RPMI8226 (cell line): ENCODE results near the gene TMEM141.
"Not testable (repeated sequence)": the region's sequence is repeated elsewhere in the genome, so short reads cannot be mapped to it uniquely, and the experiment has no call there.

Source experiments
- DNase-seq: peaks from one replicate; pipeline ENCODE4 v3.0.0-alpha.2; 2015

Gene TMEM141

DNA sequence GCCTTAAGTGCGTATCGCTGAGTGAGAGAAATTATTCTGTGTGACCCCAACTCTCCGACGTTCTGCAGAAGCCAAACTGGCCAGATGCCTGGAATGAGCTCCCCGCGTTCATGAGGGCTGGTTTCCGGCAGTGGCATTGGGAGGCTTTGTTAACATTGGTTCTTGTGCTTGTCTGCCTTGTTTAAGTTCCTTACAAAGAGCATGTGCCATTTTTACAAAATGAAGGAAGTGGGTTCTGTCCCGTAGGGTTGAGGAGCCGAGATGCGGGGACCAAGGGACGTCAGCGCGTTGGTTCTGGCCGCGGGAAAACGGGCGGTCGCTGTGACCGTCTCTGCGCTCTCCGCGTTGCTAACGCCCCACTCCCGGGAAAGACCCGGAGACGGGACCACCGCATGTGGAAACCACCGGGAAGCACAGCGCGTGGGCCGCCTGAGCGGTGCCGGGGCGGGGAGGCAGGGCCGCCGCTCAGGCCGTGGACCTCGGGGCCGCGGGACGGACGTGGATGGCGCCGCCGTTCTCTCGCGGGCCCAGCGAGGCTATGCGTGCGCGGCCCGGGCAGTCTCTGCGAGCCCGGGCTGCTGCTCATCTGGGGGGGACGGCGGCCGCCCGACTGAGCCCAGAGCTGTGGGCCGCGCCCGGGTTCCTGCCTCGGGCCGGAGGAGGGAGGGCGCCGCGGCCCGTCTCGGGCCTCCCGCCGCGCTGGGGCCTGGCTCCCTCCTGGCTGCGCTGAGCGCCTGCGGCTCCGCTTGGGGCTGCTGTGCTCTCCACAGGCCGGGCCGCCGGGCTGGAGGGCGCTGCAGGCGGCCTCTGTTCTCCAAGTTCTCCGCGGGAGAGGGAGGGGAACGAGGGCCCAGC is 30.1 kb downstream of the TMEM141 start:
- no peak for DNase-seq

DNA sequence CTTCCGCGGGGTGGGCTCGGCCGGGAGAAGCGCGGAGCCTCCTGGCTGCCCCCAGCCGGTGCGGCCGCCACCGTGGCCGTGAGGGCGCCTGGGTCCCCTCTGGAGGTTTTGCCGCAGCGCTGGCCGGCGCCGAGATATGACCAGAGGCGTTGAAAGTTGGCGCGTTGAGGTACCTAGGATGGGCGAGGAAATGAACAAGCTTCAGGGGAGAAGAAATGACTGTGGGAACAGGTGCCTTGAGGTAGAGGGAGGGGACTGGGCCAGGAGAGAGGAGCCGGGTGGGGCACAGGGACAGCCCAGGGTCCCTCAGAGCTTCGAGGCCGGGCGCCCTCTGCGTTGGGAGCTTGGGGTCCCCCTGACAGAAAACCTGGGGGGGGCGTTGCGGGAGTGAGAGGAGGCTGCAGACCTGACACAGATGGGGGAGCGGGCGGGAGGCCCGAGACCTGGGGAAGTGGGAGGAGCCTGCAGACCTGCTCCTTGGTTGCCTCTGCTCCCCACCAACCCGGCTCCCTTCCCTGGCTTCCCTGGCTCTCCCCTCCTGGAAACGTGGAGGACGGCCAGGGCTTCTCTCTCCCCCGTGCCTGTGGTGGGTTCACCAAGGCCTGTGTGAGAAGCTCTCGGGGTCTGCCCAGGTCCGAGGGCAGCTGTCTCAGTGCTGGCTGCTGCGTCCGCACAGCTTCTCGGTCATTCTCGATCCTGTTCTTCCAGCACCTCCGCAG is 30.8 kb downstream of the TMEM141 start:
- DNase-seq: no peak

DNA sequence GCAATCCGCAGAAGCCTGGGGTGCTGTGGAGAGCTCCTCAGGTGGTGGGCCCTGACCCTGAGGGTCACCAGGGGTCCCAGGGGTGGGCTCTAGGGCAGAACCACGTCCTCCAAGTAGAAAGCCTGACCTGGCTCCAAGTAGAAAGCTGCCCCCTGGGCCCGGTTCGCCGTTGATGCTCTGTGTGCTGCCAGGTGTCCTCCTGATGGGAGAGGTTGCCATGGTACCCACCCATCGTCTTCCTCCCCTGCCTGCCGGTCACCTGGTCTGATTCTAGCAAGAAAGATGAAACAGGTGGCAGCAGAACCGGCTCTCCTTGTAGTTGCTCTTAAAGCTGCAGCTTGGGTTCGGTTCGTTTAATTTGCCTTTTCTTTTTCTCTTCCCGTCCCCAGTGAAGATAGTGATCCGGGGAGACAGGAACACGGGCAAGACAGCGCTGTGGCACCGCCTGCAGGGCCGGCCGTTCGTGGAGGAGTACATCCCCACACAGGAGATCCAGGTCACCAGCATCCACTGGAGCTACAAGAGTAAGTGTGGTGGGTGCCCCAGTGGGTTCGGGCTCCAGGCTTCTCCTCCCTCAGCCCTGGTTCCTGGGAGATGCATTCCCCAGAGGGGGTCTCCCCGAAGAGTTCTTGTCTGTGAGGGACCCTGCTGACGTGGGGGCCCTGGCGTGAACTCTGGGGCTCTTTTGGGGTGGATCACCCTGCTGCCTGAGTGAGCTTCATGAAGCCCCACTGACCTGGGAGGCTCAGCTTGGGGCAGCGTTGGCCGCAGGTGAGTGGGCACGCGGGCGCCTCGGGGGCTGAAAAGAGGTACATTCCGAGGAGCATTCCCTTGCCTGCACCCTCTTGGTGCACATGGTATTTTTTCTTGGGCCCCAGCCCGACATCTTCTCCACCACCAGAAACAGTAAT is 32.2 kb downstream of the TMEM141 start:
- no peak for DNase-seq

DNA sequence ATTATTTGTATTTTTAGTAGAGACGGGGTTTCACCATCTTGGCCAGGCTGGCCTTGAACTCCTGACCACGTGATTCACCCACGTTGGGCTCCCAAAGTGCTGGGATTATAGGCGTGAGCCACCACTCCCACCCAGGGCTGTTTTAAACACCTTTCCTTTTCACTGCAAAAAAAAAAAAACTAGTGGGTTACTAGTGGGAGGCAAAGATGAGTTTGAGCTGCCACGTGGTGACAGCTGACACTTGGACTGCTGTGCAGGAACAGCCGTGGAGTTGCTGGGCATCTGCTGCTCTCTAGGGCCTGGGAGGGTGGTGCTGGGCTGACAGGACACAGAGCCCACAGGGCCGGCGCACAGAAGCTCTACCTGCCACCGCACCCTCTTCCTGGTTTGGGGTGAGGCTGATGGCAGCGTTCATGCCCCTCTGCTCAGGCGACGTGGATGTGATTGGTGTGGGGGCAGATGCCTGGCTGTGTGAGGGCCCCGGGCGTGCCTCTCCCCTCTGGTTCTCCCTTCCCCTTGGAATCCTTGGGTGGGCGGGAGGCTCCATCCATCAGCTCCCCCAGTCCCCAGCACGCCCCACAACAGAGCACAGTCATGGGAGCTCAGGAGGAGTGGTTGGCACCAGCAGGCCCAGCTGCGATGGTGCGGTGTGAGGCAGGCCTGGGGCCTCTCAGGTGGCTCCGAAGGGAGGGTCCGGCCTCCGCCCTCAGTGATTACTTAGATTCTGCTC is 33.5 kb downstream of the TMEM141 start:
- no peak for DNase-seq

DNA sequence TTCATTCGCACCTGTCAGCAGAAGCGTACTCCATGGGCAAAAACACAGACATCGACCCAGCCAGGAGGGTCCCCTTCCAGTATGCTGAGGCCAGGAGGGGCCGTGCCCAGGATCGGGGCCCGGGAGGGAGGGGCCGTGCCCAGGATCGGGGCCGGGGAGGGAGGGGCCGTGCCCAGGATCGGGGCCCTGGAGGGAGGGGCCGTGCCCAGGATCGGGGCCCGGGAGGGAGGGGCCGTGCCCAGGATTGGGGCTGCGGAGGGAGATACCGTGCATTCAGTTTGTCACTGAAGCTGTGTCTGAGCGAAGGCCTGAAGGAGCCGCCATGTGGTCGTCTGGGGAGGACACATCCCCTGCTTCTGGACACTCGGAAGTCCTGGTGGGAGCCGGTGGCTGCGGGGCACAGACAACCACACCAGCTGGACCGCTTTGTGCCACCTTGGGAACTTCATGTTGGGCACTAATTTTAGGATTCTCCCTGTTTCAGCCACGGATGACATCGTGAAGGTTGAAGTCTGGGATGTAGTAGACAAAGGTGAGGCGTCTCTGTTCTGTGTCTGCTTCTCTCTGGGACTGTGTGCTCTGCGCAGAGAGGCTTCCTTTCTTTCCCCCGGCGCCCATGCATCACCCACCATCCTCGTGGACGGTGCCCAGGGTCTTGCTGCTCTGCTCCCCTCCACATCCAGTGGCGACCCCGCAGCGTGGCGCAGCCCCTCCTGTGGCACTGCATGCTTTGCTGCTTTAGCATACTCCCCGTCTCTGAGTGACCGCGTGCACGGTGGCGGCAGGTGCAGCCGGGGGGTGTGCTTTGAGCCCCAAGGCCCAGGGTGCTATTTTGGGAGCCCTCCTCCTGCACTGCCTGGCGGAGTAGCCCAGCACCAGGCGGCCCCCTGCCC is 34.4 kb downstream of the TMEM141 start:
- no peak for DNase-seq

DNA sequence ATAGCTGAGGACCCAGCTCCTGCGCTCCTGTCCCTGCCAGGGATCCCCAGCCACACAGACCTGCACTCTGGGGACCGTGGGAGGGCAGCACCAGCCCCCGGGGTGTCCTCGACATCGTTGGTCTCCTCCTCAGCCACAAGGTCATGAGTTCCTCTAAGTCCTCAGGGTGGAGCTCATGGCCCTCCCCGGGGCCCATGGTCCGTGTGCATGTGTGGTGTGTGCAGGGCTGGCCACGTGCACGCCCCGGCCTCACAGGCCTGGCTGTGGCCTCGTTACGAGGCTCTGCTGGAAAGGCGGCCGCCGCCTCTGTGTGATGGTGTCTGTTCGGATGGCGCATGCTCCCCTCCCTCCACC is 35.0 kb downstream of the TMEM141 start:
- no peak for DNase-seq

DNA sequence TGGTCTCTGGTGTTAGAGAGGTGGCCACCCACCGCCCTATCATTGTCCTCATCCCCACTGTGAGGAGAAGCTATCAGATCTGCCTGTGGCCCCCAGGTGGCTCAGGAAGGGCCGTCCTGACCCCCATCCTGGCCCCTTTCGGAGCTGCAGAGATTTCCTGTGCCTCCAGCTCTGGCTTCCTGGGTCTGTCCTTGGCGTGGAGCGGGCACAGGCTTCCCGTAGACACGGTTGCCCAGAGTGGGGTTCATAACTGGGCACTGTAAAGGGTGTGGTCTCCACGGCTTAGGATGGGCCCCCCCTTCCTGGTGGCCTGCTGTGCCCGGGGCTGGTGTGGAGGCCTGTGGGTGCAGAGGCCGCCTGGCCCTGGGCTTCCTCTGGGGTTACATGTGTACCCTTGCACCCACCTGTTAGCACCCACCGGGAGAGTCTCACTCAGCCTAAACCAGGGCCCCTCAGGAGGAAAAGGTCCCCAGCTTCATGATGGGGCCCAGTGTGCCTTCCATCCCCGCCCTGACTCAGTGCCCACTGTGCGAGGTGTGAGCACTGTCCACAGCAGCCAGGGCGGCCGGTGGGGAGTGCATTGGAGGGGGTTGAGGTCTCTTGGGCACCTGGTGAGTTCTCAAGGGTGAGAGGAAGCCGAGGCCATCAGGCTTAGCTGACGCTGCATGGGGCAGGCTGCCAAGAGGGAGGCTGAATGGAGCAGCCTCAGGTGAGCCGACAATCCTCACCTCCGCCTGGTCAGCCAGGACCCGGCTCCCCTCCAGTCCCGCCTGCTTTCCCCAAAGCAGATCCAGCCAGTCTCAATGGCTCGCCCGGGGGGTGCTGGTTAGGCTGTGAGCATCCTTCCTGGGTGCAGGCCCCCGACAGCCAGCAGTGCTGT is 35.8 kb downstream of the TMEM141 start:
- DNase-seq: no peak

DNA sequence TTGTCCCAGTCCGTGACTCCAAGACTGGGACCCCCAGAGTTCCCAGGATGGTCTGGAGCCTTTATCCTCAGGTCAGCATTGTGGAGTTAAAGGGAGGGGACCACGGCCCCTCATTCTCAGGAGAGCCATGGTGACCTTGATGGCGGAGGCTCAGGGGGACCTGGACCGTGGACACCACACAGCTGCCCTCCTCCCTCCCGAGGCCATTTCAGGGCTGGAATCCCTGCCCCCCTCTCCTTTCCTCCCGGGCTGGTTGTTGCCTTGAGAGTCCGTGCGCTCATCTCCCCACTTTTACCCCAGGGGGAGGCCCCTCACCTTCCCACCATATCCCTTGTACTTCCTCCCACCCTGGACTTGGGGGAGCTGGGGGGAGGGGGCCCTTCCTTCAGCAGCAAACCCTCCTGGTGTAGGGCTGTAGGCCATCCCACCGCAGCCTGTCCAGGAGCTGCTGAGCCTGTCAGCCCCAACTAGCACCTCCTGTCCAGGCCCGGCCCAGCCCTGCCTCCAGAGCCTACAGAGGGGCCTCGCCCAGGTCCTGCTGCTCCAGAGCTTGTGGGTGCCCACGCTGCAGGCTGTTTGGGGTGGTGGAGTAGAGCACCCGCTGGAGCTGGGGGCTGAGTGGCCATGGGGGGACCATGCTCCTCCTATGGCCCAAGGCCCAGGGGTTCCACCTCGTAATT is 36.8 kb downstream of the TMEM141 start:
- DNase-seq: no peak

DNA sequence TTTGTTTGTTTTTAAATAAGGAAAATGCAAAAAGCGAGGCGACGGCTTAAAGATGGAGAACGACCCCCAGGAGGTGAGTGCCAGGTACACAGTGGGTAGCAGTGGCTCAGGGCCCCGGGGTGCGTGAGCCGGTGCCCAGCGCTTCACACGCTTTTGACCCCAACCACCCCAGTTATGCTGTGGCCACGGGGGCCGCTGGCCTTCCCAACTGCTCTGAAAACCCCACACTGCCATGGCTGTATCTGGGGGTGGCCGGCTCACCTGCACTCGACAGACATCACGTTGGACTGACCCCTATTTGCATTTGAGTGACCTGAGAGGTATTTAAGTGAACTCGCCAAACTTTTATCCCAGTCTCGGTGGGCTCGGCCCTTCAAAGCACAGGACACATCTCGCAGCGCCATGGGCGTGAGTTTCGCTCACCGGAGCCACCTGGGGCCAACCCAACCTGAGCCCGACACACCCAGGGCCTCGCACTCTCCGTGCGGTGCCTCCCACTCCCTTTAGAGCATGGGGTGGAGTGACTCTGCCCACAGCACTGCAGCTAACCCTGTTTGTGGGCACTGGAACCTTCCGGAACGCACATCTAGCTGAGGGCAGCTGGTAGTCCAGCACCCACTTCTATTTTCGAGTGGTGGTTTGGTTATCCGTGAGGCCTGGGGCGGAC is 37.5 kb downstream of the TMEM141 start:
- no peak for DNase-seq

DNA sequence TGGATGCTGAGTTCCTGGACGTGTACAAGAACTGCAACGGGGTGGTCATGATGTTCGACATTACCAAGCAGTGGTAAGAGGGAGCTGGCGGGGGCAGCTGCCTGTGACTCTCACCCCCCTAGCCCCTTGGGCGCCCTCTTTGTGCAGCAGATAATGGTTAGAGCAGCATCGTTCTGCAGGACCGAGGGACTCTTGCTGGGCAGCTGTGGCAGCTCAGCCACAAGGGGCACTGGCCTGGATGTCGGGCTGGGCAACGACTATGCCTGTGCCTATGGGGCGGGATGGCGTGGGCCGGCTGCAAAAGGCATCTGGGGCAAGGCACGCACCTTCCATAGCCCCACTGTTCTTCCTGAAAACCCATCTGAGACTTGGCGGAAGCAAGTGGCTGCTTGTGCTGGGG is 38.3 kb downstream of the TMEM141 start:
- no peak for DNase-seq

DNA sequence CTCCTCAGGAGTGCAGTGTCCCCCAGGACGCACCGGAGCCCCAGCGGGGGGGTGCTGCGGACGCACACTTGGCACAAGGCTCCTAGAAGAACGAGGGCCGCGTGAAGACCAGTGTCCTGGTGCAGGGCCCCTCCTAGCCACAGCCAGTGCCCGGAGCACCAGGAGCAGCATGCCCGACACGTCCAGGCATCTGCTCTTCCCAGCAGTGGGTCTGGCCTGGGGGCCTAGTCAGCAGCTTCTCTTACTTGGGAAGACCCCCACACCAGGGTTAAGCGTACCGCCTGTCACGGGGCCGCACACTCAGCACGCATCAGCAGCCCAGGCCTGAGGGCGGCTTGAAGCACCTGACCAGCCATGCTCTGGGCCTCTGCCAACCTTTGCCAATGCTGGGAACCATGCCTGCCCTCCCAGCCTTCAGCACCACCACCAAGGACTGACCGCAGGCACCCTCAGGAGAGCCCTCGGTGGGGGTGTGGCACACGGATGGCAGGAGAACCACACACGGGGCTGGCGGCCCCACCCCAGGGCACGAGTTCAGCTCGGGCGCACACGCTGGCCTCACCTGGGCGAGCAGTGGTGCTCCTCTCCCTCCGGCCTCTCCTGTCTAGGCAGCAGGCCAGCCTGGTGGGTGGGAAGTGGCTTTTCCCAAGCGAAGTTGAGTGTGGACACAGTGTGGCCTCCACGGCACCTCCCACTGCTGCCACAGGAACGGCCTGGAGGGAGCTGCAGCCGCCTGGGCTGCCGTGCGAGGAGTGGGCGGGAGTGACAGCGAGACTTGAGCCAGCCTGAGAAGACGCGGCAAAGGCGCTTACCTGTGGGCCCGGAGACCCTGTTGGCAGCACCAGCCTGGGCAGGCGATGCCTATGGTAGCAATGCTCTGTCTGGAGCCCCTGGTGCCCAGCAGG is 39.1 kb downstream of the TMEM141 start:
- no peak for DNase-seq

DNA sequence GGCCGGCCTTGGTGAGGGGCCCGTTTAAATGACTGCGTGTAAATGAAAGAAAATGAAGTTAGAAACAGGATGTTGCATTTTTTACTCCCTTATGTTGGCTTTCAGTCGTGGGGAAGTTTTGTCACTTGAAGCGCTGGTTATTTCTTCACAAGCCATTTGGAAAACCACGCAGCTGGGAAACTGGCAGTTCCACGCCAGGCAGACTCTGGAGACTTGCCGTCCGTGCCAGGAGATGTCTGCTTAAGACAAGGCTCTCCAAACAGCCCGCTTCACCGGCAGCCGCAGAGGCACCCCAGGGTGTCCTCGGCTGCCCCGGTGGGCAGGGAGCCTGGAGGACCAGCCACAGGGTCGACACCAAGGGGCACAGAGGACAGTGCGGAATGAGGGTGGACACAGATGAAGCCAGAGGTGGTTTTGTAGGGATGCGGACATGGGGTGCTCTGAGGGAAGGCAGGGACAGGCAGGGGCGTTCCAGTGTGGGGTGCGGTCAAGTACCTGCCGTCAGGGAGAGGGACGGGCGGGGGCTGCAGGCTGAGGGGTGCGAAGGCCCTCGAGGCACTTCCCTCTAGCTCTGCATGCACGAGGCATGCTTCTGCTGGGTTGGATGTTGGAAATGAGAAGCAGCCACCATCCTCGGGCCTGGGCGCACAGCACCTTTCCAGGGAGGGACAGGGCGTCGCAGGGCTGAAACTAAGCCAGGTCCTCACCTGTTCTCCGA is 40.0 kb downstream of the TMEM141 start:
- DNase-seq: no peak

DNA sequence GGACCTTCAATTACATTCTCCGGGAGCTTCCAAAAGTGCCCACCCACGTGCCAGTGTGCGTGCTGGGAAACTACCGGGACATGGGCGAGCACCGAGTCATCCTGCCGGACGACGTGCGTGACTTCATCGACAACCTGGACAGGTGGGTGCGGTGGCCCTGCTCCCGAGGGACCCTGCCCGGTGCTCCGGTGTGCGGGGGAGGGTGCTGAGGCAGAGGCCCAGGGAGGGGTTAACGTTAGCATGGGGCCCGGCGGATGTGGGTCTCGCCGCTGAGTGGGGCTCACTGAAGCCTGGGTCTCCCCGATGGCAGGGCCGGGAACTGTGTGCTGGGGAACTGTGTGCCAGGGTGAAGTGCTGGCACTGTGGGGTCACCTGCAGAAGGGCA is 40.6 kb downstream of the TMEM141 start:
- DNase-seq: no peak

DNA sequence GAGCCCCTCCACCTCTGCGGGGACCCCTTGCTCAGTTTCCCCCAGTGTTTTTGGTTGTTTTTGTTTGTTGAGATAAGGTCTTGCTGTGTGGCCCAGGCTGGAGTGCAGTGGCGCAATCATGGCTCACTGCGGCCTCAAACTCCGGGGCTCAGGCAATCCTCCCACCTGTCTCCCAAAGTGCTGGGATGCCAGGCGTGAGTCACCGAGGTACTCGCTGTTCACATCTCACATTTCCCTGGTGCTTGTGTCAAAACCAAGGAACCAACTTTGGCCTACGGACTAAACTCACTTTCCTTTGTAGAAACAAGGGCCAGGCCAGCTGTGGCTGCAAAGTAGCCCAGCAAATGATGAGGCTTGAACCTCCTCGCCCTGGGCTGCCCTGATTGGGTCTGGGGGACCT is 41.4 kb downstream of the TMEM141 start:
- DNase-seq: no peak

DNA sequence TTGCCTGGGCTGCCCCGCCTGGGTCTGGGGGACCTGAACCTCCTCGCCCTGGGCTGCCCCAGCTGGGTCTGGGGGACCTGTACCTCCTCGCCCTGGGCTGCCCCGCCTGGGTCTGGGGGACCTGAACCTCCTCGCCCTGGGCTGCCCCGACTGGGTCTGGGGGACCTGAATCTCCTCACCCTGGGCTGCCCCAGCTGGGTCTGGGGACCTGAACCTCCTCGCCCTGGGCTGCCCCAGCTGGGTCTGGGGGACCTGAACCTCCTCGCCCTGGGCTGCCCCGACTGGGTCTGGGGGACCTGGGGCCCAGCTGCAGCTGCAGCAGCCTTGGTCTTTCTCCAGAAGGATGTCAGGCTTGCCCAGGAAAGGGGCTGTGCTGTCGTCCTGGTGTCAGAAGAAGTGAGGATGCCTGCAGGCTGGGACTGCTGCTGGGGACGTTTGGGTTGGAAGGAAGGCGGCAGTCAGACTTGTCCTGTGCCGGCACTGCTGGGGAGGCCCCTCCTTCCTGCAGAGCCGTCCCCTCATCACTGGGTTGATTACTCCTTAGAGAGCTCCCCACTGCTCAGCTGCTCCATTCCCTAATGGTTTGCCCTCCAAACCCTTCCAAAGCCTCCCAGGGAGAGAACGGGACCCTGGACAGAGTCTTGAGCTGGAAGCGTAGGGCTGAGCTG is 42.4 kb downstream of the TMEM141 start:
- DNase-seq: not testable (repeated sequence)

DNA sequence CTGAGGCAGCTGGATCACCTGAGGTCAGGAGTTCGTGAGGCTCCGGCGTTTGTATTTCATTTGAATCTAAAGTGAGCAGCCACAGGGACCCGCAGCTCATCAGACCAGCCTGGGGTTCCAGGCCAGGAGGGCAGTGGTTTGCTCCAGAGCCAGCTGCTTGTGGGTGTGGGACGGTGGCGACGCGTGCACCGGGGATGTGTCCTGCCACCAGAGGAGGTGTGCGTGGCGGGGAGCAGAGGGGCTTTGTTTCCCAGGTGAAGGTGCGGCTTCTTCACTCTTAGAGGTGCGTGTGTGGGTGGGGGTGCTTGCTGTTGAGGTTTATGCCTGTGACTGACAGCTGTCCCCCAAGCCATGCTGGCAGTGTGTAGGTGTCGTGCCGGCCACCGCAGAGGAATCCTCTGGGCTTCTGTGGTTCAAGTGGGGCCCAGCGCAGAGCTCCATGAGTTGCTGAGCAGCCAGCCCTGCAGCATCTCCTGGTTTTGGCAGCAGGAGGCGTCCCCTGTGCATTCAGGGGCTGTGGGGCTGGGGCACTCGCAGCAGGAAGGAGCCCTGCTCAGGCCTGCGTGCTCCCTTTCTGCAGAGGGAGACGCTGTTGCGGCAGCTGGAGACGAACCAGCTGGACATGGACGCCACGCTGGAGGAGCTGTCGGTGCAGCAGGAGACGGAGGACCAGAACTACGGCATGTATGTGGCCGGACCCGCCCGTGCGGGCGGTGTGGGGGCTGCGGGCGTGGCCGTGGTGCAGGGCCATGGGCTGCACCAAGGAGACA is 44.2 kb downstream of the TMEM141 start:
- no peak for DNase-seq
